ENCODE data around the gene HOGA1.

GRCh38 chr10:97611473-97611872 is 27.3 kb downstream of the HOGA1 start:
- TF ChIP-seq EZH2 (IDR thresholded peaks at IDR 0.05; ENCODE audit: low read depth, unreplicated experiment) (no peak), CTCF (conservative IDR thresholded peaks at IDR 0.05; ENCODE audit: low read depth in 2 of 2) (no peak), CREB1 (CRISPR knock-in tag; IDR thresholded peaks at IDR 0.05; ENCODE audit: low read depth) (no peak), ETS1 (IDR thresholded peaks at IDR 0.05) (no peak), POLR2AphosphoS5 (IDR thresholded peaks at IDR 0.05; ENCODE audit: low read depth) (no peak)

Measured in GM23338 (cell line).